Measurements from ENCODE around the gene PJVK.

DNA sequence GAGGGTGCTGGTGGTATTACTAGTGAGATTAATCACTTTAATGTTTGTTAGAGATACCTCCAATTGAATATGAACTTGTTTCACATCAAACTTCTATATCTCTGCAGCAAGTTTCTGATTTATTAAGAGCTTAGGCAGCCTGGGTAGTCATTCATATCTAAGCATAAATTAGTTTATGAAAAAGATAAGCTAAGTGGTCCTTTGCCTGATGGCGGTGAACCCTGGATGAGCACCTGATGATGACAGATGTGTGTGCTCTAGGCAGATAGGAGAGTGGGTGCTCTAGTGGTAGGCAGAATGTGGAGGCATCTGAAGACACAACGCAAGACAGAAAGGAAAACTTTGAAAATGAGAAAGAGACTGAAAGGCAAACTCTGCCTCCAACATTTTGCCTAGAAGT lies 22.2 kb downstream of the PJVK start:
- TF ChIP-seq CTCF (IDR thresholded peaks at IDR 0.05; ENCODE audit: poor library complexity) (no peak), EZH2 (IDR thresholded peaks at IDR 0.05; ENCODE audit: borderline replicate concordance) (no peak), EZH2phosphoT487 (IDR thresholded peaks at IDR 0.05; ENCODE audit: low read depth, severe bottlenecking, unreplicated experiment) (no peak)

Measured in hepatocyte (in vitro differentiated cells).